GM12875 (cell line): Measurements from ENCODE around the gene CARNS1.

Experiments
- H3K4me3 ChIP-seq: one replicate; pipeline ENCODE4 v1.5.1; 2011; ENCODE audit warnings: low read depth, low read length, control low read depth
- TF ChIP-seq, protein P1 (sequence below): IDR thresholded peaks from 2 replicates; pipeline ENCODE4 v1.5.1; 2011; ENCODE audit warnings: low read depth, mild to moderate bottlenecking, control low read depth, inconsistent platforms, low read length, moderate library complexity, borderline replicate concordance; ENCODE audit not compliant: insufficient read depth

Gene CARNS1

DNA sequence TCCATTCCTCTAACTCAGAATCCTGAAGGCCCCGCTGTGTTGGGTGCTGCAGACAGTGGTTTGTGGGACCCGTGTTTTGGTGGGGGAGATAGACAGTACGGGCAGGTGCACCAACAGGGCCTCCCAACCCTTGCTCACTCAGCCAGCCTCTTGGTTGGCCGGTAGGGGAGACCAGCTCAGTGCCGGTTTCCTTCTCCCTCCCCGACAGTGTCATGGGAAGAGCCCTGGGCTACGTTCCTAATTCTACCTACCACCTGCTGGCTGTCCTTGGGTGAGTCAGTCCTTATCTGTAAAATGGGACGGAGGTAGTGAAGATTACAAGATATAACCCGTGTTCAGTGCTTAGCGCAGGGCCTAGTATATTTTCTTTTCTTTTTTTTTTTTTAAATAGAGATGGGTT is 47.7 kb downstream of the CARNS1 start:
- no peak overlapping the region for H3K4me3 ChIP-seq
- TF ChIP-seq, protein P1, sequence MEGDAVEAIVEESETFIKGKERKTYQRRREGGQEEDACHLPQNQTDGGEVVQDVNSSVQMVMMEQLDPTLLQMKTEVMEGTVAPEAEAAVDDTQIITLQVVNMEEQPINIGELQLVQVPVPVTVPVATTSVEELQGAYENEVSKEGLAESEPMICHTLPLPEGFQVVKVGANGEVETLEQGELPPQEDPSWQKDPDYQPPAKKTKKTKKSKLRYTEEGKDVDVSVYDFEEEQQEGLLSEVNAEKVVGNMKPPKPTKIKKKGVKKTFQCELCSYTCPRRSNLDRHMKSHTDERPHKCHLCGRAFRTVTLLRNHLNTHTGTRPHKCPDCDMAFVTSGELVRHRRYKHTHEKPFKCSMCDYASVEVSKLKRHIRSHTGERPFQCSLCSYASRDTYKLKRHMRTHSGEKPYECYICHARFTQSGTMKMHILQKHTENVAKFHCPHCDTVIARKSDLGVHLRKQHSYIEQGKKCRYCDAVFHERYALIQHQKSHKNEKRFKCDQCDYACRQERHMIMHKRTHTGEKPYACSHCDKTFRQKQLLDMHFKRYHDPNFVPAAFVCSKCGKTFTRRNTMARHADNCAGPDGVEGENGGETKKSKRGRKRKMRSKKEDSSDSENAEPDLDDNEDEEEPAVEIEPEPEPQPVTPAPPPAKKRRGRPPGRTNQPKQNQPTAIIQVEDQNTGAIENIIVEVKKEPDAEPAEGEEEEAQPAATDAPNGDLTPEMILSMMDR, result no peak

DNA sequence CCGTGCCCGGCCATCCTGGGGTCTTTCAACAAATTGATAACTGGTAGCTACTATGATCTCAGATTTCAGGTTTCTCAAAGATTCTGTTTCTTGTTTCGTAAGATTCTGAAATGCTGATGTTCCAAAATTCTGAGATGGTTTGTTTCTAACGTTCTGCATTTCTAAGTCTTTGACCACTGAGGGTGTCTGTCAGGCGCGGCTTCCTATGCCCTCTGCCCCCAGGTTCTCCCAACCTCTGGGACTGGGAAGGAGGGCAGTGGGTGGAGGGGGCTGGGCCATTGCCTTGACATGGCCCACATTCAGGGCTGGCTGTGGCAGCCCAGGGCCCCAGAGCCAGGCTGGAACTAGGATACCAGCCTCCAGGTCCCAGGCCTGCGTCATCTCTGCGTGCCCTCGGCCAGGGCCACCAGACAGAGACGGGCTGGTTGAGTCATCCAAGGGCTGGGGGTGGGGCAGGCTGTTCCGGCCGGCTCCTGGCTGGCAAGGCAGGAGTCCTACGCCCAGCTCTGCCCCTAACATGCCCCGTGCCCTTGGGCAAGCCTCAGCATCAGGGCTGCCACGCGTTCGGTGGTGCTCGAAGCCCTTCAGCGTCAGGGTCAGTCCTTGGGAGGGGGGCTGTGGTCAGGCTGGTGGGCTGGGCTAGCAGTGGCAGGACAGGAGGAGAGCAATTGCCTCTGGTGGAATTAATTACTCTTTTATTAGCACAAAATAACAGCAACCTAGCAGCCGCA is 48.4 kb downstream of the CARNS1 start:
- H3K4me3 ChIP-seq, result peak overlapping the region; percentile 33
- TF ChIP-seq, protein P1, result no peak

DNA sequence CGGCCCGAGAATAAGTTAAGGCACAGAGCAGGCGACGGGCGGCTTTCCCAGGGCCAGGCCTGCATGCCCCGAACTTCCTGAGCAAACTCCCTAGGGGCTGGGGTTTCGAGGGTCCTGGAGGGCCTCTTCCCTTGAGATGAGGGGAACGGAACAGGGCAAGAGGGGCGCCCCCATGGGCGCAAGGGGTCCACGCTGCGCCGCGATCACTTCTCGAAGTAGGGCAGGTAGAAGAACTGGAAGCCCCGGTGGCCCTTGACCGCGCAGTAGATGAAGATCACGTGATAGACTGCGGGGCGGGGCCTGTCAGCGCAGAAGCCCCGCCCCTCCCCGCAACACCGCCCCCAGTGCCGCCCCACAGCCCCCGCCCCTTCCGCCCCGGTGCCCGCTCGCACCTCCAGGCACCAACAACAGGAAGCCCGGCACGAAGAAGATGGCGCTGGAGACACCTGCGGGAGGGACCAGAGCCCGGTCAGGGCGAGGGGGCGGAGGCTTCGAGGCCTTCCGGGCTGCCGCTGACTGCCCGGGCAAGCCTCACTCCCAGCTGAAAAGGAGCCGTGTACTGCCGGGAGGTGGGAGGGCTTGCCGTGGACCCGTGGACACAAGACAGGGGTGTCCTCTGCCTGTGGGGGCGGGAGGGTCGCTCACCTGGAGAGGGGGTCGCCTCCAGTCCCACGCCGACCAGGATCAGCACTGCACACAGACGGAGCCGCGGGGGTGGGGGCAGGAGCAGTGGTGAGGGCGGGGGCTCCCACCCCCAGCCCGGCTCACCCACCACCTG is 49.1 kb downstream of the CARNS1 start:
- peak overlapping the region; percentile 75 for H3K4me3 ChIP-seq
- TF ChIP-seq, protein P1, result no peak

DNA sequence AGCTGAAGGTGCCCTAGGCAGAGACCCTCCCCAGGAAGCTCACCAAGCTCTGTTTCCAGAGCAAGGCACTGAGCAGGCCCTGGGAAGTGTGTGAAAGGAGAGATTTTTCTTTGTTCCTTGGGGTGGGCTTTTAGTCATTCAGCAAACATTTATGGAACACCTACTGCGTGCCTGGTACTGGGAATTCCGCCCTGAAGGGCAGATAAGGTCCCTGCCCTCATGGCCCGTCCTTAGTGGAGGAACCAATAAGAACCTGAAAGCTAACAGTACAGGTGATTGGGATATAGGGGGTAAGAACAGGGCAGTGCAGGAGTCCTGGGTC is 49.7 kb downstream of the CARNS1 start:
- H3K4me3 ChIP-seq, result peak overlapping the region; percentile 75
- TF ChIP-seq, protein P1, result no peak

DNA sequence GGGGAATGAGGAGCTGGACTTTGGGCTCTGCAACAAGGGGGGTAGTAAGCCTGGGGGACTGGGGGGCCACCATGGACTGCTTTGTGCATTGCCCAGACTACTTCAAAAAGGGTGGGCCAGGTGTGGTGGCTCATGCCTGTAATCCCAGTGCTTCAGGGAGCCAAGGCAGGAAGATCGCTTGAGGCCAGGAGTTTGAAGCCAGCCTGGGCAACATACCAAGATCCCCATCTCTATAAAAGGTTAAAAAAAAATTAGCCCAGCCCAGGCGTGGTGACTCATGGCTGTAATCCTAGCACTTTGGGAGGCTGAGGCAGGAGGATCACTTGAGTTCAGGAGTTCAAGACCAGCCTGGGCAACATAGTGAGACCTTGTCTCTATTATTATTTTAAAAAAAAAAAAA is 50.1 kb downstream of the CARNS1 start:
- H3K4me3 ChIP-seq, result peak overlapping the region; percentile 75

DNA sequence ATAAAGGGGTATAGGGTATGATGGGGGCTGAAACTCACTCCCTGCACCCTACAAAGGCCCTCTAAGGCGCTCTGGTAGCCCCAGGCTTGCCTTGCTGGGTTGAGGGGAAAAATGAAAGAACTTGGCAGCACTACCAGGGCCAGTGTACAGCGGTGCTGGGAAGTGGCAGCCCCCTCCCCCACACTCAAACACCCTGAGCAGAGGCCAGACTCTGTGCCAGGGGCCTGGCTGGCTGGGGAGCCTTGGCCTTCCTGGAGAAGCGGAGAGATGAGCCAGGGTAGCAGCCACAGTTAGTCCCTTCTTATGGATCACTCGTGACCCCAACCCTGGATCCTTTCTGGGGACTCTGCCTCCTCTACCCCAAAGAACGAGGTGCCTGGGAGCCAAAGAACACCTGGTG is 50.9 kb downstream of the CARNS1 start:
- TF ChIP-seq, protein P1, result no peak
- H3K4me3 ChIP-seq, result no peak overlapping the region

DNA sequence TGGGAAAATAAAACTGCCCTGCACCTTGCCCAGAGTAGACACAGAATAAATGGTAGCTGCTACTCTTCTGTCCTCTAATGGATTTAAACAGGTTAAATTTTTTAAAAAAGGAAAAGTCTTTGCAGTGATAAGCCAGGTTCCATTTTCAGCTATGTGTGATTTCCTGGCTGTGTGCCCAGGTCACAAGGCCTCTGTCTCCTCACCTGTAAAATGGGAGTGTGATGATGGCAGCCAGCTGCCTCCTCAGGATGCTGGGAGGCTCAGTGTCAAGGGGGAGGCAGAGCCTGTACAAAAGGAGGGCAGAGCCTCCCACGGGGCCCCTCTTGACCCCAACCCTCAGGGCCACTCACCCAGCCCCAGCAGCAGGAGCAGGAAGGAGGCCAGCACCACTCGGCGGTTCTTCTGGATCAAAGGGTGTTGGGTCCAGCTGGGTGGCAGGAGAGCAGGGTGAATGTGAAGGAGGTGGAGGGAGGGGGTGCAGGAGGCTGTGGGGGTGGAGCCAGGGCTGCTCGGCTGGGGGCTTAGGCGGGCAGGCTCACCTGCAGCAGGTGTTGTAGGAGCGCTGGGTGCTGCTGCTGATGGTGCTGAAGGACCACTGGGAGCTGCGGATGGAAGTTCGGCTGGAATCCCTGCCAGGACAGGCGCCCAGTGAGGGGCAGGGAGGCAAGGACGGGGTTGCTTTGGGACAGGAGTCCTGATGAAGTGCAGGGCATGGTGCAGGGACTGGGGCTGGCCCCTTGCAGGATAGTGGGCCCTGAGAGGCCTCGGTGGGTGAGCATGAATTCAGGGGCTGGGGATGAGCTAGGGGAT is 51.7 kb downstream of the CARNS1 start:
- TF ChIP-seq, protein P1, result no peak
- H3K4me3 ChIP-seq, result no peak overlapping the region
